ENCODE data around the gene SERPINA4. TPM values are rescaled to one million over a fixed set of nuclear protein-coding genes. Genes with fewer than 3 reads are reported as not detected.

SERPINA4 gene
- total RNA-seq, 4 donors from 2014 or later, result 0.13 to 0.26 TPM; not detected in 2

- Histone ChIP-seq H3K27ac (no peak overlapping the region), H3K9me3 (no peaks in the 10 kb centered on the region), H3K27me3 (no peaks in the 10 kb centered on the region), H3K4me1 (no peaks in the 10 kb centered on the region), H3K4me3 (no peak overlapping the region), H3K36me3 (no peaks in the 10 kb centered on the region)
- DNase-seq, result peak in 1 of 2 donors; percentile 30
- no peak for ATAC-seq
- intact Hi-C loops (cut with DNase I; ENCODE audit: low total_unique reads), result no loop called here
- TF ChIP-seq CTCF (IDR thresholded peaks at IDR 0.05 in 4 of 5, conservative IDR thresholded peaks at IDR 0.05 in 1 of 5), result no peak
- TF ChIP-seq POLR2A (IDR thresholded peaks at IDR 0.05), result no peak
- in situ Hi-C loops (cut with MboI; ENCODE audit: low sequenced_read_pairs in 4 of 4), result no loop called here
Measured at GRCh38 chr14:94569381-94570001, 8.2 kb downstream of the SERPINA4 start.

GRCh38 chr14:94570002-94570400 lies 8.8 kb downstream of the SERPINA4 start:
- intact Hi-C loops (cut with DNase I; ENCODE audit: low total_unique reads) (no loop called here), in situ Hi-C loops (cut with MboI; ENCODE audit: low sequenced_read_pairs in 4 of 4) (no loop called here)
- ATAC-seq (no peak), DNase-seq (no peak)
- Histone ChIP-seq H3K4me1 (no peaks in the 10 kb centered on the region), H3K4me3 (no peak overlapping the region), H3K9me3 (no peaks in the 10 kb centered on the region), H3K27me3 (no peaks in the 10 kb centered on the region), H3K27ac (no peak overlapping the region), H3K36me3 (no peaks in the 10 kb centered on the region)
- TF ChIP-seq CTCF (IDR thresholded peaks at IDR 0.05 in 4 of 5, conservative IDR thresholded peaks at IDR 0.05 in 1 of 5) (no peak), POLR2A (IDR thresholded peaks at IDR 0.05) (no peak)

GRCh38 chr14:94570440-94570839 lies 9.2 kb downstream of the SERPINA4 start:
- Histone ChIP-seq H3K36me3 (no peaks in the 10 kb centered on the region), H3K9me3 (no peaks in the 10 kb centered on the region), H3K4me3 (no peak overlapping the region), H3K4me1 (no peaks in the 10 kb centered on the region), H3K27ac (no peak overlapping the region), H3K27me3 (no peaks in the 10 kb centered on the region)
- TF ChIP-seq CTCF (IDR thresholded peaks at IDR 0.05 in 4 of 5, conservative IDR thresholded peaks at IDR 0.05 in 1 of 5), result no peak
- no peak for TF ChIP-seq POLR2A (IDR thresholded peaks at IDR 0.05)
- peak; percentile 32 to 46 for ATAC-seq
- intact Hi-C loops (cut with DNase I; ENCODE audit: low total_unique reads), result no loop called here
- DNase-seq, result peak in 1 of 2 donors; percentile 24
- in situ Hi-C loops (cut with MboI; ENCODE audit: low sequenced_read_pairs in 4 of 4), result no loop called here

GRCh38 chr14:94571395-94571794 lies 10.2 kb downstream of the SERPINA4 start:
- in situ Hi-C loops (cut with MboI; ENCODE audit: low sequenced_read_pairs in 4 of 4), result no loop called here
- no peak for ATAC-seq
- no peaks in the 10 kb centered on the region for H3K36me3 ChIP-seq

More at GRCh38 chr14:94571395-94571794, 10.2 kb downstream of the SERPINA4 start:
- H3K9me3 ChIP-seq, result no peaks in the 10 kb centered on the region
- no peaks in the 10 kb centered on the region for H3K4me1 ChIP-seq
- no peaks in the 10 kb centered on the region for H3K27me3 ChIP-seq
- no peak for TF ChIP-seq POLR2A (IDR thresholded peaks at IDR 0.05)
- no peak for TF ChIP-seq CTCF (IDR thresholded peaks at IDR 0.05 in 4 of 5, conservative IDR thresholded peaks at IDR 0.05 in 1 of 5)
- H3K4me3 ChIP-seq, result no peak overlapping the region
- peak overlapping the region in 3 of 4 donors; percentile 11 to 33 (median 25) for H3K27ac ChIP-seq
- intact Hi-C loops (cut with DNase I; ENCODE audit: low total_unique reads), result no loop called here
- DNase-seq, result no peak
